Measurements from ENCODE around the gene TNF. TPM values are rescaled to one million over a fixed set of nuclear protein-coding genes. Genes with fewer than 3 reads are reported as not detected.

Gene TNF
- total RNA-seq, 3 donors from 2014 or later (not counting 1 experiment from before 2014, with no cell fraction given) = 24.2 to 60.8 (median 46.9) TPM

GRCh38 chr6:31620586-31621319 is 45.4 kb downstream of the TNF start, which contains the start of gene PRRC2A:
TSS of gene PRRC2A (plus strand) at chr6:31620715. CDS start at chr6:31622790, 2,075 bp downstream.
- no peaks in the 10 kb centered on the region for H3K9me3 Mint-ChIP-seq
- H3K27ac ChIP-seq (ENCODE audit: low read length) = peak within 1 kb of the TSS; percentile 98
- H3K27ac Mint-ChIP-seq = peak within 1 kb of the TSS; percentile 92 to 95
- peaks cover 1% of the 10 kb centered on the region for H3K36me3 Mint-ChIP-seq
- H3K27me3 ChIP-seq (ENCODE audit: control insufficient read depth, insufficient read depth, low read length) = no peaks in the 10 kb centered on the region
- peak within 1 kb of the TSS; percentile 92 for H3K4me3 Mint-ChIP-seq
- H3K36me3 ChIP-seq (ENCODE audit: control insufficient read depth, insufficient read depth, low read length) = peaks cover 21% of the 10 kb centered on the region
- no peak for TF ChIP-seq CTCF (IDR thresholded peaks at IDR 0.05)
- intact Hi-C loops (cut with micrococcal nuclease) = loop anchor here (1.0 to 5.0 kb wide), 4 partner anchors 32 to 117 kb away; partner anchors contain the start of genes BAG6, CLIC1 and GPANK1
- H3K4me1 ChIP-seq (ENCODE audit: control insufficient read depth, insufficient read depth, low read length) = peaks cover 22% of the 10 kb centered on the region
- H3K9me3 ChIP-seq (ENCODE audit: control insufficient read depth, insufficient read depth, low read length) = no peaks in the 10 kb centered on the region
- H3K27me3 Mint-ChIP-seq (ENCODE audit: low read depth in 2 of 2) = no peaks in the 10 kb centered on the region
- H3K4me1 Mint-ChIP-seq = peaks cover 20 to 25% of the 10 kb centered on the region in 2 donors
- ATAC-seq (peak; percentile 27 to 42 (median 31)), DNase-seq (peak in 1 of 2 donors; percentile 87)
- under 1% methylated on average over 55 of the region's 67 CpGs for WGBS (ENCODE audit: insufficient coverage)
- H3K4me3 ChIP-seq (ENCODE audit: low read length) = peak within 1 kb of the TSS; percentile 91

- ATAC-seq (no peak), DNase-seq (no peak)
- H3K4me1 Mint-ChIP-seq = peaks cover 20 to 28% of the 10 kb centered on the region in 2 donors
- Histone ChIP-seq H3K36me3 (ENCODE audit: control insufficient read depth, insufficient read depth, low read length) (peaks cover 28% of the 10 kb centered on the region), H3K27ac (ENCODE audit: low read length) (peak overlapping the region; percentile 98), H3K4me3 (ENCODE audit: low read length) (peak overlapping the region; percentile 91), H3K9me3 (ENCODE audit: control insufficient read depth, insufficient read depth, low read length) (no peaks in the 10 kb centered on the region), H3K27me3 (ENCODE audit: control insufficient read depth, insufficient read depth, low read length) (no peaks in the 10 kb centered on the region), H3K4me1 (ENCODE audit: control insufficient read depth, insufficient read depth, low read length) (peaks cover 15% of the 10 kb centered on the region)
- peak overlapping the region; percentile 92 to 95 for H3K27ac Mint-ChIP-seq
- intact Hi-C loops (cut with micrococcal nuclease) = loop anchor here (5.0 kb wide), 1 partner anchor 116 kb away; the partner anchor contains the start of gene CLIC1
- H3K36me3 Mint-ChIP-seq = peaks cover 8% of the 10 kb centered on the region
- H3K27me3 Mint-ChIP-seq (ENCODE audit: low read depth in 2 of 2) = no peaks in the 10 kb centered on the region
- TF ChIP-seq CTCF (IDR thresholded peaks at IDR 0.05) = no peak
- no peaks in the 10 kb centered on the region for H3K9me3 Mint-ChIP-seq
- WGBS (ENCODE audit: insufficient coverage) = 29% methylated on average over 15 of the region's 15 CpGs
- peak overlapping the region; percentile 92 for H3K4me3 Mint-ChIP-seq
Measured at GRCh38 chr6:31621320-31621939, 46.1 kb downstream of the TNF start.

GRCh38 chr6:31621991-31622390 is 46.6 kb downstream of the TNF start:
- peaks cover 14% of the 10 kb centered on the region for H3K36me3 Mint-ChIP-seq
- peak overlapping the region; percentile 92 for H3K4me3 Mint-ChIP-seq
- peak overlapping the region; percentile 92 to 95 for H3K27ac Mint-ChIP-seq
- Histone ChIP-seq H3K9me3 (ENCODE audit: control insufficient read depth, insufficient read depth, low read length) (no peaks in the 10 kb centered on the region), H3K4me1 (ENCODE audit: control insufficient read depth, insufficient read depth, low read length) (peaks cover 15% of the 10 kb centered on the region), H3K27me3 (ENCODE audit: control insufficient read depth, insufficient read depth, low read length) (no peaks in the 10 kb centered on the region), H3K27ac (ENCODE audit: low read length) (peak overlapping the region; percentile 98), H3K36me3 (ENCODE audit: control insufficient read depth, insufficient read depth, low read length) (peaks cover 33% of the 10 kb centered on the region), H3K4me3 (ENCODE audit: low read length) (no peak overlapping the region)
- no peak for DNase-seq
- WGBS (ENCODE audit: insufficient coverage) = 61% methylated on average over 4 of the region's 4 CpGs
- no peak for ATAC-seq
- no peaks in the 10 kb centered on the region for H3K27me3 Mint-ChIP-seq (ENCODE audit: low read depth in 2 of 2)
- no peak for TF ChIP-seq CTCF (IDR thresholded peaks at IDR 0.05)
- no peaks in the 10 kb centered on the region for H3K9me3 Mint-ChIP-seq
- intact Hi-C loops (cut with micrococcal nuclease) = loop anchor here (5.0 kb wide), 1 partner anchor 115 kb away; the partner anchor contains the start of gene CLIC1
- peaks cover 20 to 30% of the 10 kb centered on the region in 2 donors for H3K4me1 Mint-ChIP-seq
